H1 (cell line): Measurements from ENCODE around the gene TMEM169. TPM values are rescaled to one million over a fixed set of nuclear protein-coding genes. Genes with fewer than 3 reads are reported as not detected.

ENCODE experiments used
- polyA plus RNA-seq, 7 experiments: library from polyadenylated mRNA; depleted of rRNA in 3 of 7; stranded (reverse) in 5 of 7; unstranded in 2 of 7; fragments of >200 nt in 5 of 7; fragments of 200-250 nt in 2 of 7; gene quantifications; 1 replicate in 5 of 7; 2 replicates in 1 of 7; 4 replicates in 1 of 7; pipeline versions ENCODE4 v1.2.1 to v1.2.3, GENCODE V29; 2011 to 2013; ENCODE audit warnings: missing spikeins in 2 of 7, mixed read lengths in 2 of 7
- total RNA-seq: library from RNA; stranded (reverse); fragmentation: NEBNext Ultra II Directional; extraction: Animal tissue kit (Norgen Biotek cat#: 25700); gene quantifications from 2 replicates; pipeline ENCODE4 v1.2.1, GENCODE V29; 2021
- TF ChIP-seq, protein P1 (sequence below): fragments of 300-600 bp; sonication (generic); IDR thresholded peaks from 2 replicates; pipeline ENCODE4 v1.7.1; 2012; ENCODE audit warnings: low read length, moderate library complexity, mild to moderate bottlenecking, inconsistent platforms; ENCODE audit not compliant: insufficient replicate concordance

The TMEM169 gene
- total and polyA plus RNA-seq, 2 of the 8 experiments (the other 6 are each of a cell fraction or from before 2014, with no cell fraction given), result 0.41 to 2.4 TPM

DNA sequence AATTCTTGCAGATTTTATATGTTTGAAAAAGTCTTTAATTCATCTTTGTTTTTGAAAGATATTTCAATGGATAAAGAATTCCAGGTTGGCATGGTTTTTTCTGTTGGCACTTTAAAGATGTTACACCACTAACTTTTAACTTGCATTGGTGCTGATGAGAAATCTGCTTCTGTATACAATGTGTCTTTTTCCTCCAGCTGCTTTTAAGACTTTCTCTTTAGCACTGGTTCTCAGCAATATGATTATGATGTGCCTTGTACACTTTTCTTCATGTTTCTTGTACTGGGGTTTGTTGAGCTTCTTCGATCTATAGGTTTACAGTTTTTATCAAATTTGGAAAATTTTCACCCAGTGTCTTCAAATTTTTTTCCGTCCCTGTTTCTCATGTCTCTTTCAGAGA lies 29.3 kb upstream of the TMEM169 start (continued):
- TF ChIP-seq, protein P1, sequence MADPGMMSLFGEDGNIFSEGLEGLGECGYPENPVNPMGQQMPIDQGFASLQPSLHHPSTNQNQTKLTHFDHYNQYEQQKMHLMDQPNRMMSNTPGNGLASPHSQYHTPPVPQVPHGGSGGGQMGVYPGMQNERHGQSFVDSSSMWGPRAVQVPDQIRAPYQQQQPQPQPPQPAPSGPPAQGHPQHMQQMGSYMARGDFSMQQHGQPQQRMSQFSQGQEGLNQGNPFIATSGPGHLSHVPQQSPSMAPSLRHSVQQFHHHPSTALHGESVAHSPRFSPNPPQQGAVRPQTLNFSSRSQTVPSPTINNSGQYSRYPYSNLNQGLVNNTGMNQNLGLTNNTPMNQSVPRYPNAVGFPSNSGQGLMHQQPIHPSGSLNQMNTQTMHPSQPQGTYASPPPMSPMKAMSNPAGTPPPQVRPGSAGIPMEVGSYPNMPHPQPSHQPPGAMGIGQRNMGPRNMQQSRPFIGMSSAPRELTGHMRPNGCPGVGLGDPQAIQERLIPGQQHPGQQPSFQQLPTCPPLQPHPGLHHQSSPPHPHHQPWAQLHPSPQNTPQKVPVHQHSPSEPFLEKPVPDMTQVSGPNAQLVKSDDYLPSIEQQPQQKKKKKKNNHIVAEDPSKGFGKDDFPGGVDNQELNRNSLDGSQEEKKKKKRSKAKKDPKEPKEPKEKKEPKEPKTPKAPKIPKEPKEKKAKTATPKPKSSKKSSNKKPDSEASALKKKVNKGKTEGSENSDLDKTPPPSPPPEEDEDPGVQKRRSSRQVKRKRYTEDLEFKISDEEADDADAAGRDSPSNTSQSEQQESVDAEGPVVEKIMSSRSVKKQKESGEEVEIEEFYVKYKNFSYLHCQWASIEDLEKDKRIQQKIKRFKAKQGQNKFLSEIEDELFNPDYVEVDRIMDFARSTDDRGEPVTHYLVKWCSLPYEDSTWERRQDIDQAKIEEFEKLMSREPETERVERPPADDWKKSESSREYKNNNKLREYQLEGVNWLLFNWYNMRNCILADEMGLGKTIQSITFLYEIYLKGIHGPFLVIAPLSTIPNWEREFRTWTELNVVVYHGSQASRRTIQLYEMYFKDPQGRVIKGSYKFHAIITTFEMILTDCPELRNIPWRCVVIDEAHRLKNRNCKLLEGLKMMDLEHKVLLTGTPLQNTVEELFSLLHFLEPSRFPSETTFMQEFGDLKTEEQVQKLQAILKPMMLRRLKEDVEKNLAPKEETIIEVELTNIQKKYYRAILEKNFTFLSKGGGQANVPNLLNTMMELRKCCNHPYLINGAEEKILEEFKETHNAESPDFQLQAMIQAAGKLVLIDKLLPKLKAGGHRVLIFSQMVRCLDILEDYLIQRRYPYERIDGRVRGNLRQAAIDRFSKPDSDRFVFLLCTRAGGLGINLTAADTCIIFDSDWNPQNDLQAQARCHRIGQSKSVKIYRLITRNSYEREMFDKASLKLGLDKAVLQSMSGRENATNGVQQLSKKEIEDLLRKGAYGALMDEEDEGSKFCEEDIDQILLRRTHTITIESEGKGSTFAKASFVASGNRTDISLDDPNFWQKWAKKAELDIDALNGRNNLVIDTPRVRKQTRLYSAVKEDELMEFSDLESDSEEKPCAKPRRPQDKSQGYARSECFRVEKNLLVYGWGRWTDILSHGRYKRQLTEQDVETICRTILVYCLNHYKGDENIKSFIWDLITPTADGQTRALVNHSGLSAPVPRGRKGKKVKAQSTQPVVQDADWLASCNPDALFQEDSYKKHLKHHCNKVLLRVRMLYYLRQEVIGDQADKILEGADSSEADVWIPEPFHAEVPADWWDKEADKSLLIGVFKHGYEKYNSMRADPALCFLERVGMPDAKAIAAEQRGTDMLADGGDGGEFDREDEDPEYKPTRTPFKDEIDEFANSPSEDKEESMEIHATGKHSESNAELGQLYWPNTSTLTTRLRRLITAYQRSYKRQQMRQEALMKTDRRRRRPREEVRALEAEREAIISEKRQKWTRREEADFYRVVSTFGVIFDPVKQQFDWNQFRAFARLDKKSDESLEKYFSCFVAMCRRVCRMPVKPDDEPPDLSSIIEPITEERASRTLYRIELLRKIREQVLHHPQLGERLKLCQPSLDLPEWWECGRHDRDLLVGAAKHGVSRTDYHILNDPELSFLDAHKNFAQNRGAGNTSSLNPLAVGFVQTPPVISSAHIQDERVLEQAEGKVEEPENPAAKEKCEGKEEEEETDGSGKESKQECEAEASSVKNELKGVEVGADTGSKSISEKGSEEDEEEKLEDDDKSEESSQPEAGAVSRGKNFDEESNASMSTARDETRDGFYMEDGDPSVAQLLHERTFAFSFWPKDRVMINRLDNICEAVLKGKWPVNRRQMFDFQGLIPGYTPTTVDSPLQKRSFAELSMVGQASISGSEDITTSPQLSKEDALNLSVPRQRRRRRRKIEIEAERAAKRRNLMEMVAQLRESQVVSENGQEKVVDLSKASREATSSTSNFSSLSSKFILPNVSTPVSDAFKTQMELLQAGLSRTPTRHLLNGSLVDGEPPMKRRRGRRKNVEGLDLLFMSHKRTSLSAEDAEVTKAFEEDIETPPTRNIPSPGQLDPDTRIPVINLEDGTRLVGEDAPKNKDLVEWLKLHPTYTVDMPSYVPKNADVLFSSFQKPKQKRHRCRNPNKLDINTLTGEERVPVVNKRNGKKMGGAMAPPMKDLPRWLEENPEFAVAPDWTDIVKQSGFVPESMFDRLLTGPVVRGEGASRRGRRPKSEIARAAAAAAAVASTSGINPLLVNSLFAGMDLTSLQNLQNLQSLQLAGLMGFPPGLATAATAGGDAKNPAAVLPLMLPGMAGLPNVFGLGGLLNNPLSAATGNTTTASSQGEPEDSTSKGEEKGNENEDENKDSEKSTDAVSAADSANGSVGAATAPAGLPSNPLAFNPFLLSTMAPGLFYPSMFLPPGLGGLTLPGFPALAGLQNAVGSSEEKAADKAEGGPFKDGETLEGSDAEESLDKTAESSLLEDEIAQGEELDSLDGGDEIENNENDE, result no peak
